Measurements from ENCODE around the gene UIMC1.

Gene UIMC1

DNA sequence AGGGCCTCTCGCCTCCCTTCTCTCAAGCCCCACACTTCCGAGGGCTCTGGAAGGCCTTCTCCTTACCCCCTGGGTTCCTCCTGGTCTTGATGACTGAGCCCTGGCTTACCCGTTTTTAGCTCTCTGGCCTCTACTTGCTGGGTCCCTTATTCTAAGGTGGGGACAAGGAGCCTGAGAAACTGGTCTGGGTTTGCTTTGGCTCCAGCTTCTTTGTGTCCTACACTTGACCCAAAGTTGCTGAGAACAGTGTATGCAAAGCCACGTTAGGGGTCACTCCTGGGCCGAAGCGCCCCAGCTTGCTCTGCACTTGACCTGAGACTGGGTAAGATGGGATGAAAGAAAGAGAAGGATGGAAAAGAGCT is 16.7 kb upstream of the UIMC1 start:
- no peak for TF ChIP-seq GATA2 (IDR thresholded peaks at IDR 0.05; ENCODE audit: low read depth, low read length)
- no peak for TF ChIP-seq GATA3 (IDR thresholded peaks at IDR 0.05; ENCODE audit: low read depth, low read length)

DNA sequence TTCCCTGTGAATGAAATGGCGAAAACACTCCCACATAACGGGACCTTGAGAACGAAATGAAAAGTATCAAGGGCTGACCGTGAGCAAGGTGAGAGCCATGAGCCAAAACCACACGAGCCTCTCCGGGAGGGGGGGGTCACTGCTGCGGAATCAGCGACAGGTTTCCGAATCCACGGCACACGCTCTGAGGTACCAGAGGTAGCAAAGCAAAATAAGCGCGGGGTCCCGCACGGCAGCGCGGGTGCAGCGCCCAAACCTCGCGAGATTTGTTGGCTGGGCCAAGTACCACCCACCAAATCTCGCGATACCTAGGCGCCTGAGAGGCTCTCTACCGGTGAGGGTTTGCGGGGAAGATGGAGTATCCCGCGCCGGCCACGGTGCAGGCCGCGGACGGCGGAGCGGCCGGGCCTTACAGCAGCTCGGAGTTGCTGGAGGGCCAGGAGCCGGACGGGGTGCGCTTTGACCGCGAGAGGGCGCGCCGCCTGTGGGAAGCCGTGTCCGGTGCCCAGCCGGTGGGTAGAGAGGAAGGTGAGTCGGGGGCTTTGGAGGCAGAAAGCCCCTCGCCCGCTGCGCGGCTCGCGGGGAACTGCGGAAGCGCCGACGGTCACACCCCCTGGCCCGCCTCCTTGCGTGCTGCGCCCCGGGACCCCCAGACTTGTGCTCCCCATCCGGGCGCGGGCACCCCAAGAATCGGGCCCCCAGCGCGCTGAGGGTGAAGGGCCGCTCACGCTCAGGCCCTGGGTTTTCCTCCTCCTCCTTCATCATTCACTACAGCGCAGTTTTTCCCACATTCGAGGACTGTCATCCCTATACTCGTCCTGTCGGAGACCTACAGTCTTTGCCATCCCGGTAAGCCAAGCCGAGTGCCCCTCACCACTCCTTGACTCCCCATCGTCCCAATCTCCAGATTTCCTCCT is 16.1 kb upstream of the UIMC1 start, which contains the start of gene ZNF346:
TSS of gene ZNF346 (plus strand) at position 311 of the 917 bp plus-strand sequence. CDS start at position 354, 43 bp downstream.
- TF ChIP-seq GATA3 (IDR thresholded peaks at IDR 0.05; ENCODE audit: low read depth, low read length) (no peak), GATA2 (IDR thresholded peaks at IDR 0.05; ENCODE audit: low read depth, low read length) (no peak)

DNA sequence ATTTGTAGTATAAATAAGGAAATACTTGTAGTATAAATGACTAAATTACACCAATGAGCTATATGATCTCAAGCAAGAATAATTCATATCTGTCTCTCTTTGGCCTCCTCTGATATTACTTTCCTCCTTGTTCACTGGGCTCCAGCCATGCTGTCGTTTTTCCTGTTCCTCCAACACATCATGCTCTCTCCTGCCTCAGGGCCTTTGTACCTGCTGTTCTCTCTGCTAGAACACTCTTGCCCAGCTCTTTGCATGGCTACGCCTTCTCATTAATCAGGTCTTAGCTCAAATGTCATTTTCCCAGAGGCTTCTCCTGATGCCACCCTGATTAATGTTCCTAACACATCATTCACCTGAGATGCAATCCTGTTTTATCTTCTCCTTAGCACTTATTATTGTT is 13.5 kb upstream of the UIMC1 start:
- no peak for TF ChIP-seq GATA3 (IDR thresholded peaks at IDR 0.05; ENCODE audit: low read depth, low read length)
- TF ChIP-seq GATA2 (IDR thresholded peaks at IDR 0.05; ENCODE audit: low read depth, low read length): no peak

DNA sequence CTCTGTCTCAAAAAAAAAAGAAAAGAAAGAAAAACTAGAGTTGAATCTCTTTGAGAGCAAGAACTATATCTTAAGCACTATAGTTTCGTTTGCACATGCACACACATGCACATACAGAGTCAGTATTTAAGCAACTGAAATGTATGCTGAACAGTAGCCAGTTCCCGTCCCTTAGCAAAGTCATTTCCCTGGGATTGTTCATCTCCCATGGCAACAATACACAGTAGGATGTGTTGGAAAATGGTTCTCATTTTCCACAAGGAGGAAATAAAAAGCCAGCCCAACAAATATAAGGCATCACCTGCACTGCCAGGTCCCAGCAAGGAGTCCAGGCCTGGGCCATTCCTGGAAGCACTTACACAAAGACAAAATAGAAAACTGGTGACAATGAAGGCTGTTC is 11.8 kb upstream of the UIMC1 start:
- TF ChIP-seq GATA2 (IDR thresholded peaks at IDR 0.05; ENCODE audit: low read depth, low read length) (no peak), GATA3 (IDR thresholded peaks at IDR 0.05; ENCODE audit: low read depth, low read length) (no peak)

DNA sequence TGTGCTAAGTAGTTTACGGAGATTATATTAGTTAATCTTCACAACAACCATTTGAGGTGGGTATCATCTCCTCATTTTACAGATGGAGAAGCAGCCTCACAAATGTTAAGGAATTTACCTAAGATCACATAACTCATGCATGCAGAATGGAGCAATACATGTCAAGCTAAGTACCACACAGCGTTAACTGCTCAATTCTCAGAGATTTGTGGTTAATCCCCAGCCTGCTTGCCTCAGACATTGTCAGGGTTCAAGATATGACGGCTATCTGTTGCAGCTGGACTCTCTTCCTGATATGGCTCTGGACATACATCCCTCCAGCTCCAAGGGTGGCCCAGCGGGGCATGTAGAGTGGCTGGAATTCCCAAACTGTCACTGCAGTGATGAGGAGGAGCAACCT is 8.6 kb upstream of the UIMC1 start:
- TF ChIP-seq GATA3 (IDR thresholded peaks at IDR 0.05; ENCODE audit: low read depth, low read length): no peak
- no peak for TF ChIP-seq GATA2 (IDR thresholded peaks at IDR 0.05; ENCODE audit: low read depth, low read length)

DNA sequence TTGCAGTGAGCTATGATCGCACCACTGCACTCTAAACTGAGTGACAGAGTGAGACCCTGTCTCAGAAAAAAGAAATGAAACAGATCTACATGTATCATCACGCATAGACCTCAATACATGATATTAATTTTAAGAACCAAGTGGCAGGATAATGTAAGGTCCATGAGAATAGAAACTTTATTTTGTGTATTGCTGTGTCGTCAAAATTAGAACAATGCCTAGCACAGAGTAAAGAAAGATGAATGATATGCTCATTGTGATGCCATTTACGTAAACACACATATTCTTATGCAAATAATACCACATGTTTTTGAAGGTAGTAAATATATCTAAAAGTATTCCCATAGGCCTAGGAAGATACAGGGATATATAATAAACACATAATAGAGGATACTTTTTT is 3.6 kb upstream of the UIMC1 start:
- TF ChIP-seq GATA2 (IDR thresholded peaks at IDR 0.05; ENCODE audit: low read depth, low read length): no peak

DNA sequence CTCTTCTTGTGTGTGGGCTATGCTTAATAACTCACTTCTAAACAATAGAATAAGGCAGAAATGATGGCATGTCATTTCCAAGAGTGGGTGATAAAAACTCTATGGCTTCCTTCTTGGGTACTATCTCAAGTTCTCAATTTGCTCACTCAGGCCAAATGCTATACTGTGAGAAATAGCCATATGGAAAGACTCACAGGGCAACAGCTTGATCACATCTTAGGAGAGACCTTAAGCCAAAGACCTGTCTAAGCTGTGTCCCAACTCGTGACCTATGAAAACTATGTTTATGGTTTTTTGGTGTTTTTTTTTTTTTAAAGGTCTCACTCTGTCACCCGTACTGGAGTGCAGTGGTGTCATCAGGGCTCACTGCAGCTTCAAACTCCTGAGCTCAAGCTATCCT is 2.1 kb upstream of the UIMC1 start:
- TF ChIP-seq GATA3 (IDR thresholded peaks at IDR 0.05; ENCODE audit: low read depth, low read length): no peak
- TF ChIP-seq GATA2 (IDR thresholded peaks at IDR 0.05; ENCODE audit: low read depth, low read length): no peak

DNA sequence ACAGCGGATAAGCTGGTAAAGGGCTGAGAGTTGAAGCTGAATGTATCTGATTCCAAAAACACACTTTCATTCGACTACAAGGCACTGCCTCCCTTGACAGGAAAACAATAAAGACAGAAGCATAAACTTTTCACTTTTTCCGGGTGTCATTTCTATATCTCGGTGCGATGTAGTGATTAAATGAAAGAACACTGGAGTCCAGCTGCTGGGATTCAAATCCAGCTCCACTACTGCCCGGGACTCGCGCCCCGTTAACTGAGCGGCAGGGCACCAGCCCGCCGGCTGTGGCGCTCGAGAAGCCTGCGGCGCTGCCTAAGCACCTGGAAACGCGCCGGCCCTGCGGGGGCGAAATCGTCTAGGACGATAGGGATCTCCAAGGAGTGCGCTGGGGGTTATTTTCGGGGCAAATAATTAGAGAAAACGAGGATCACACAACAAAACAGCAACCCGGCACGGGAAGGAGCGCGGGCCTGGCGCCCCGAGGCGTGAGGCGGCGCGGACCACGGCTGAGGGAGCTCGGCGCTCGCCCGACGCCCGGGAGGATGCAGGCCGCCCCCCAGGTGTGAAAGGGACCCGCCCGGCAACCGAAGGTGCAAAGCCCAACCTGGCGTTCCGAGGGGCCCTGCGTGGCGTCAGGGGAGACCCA is 837 bp downstream of the UIMC1 start:
- TF ChIP-seq GATA2 (IDR thresholded peaks at IDR 0.05; ENCODE audit: low read depth, low read length): peak; percentile 71
- no peak for TF ChIP-seq GATA3 (IDR thresholded peaks at IDR 0.05; ENCODE audit: low read depth, low read length)

DNA sequence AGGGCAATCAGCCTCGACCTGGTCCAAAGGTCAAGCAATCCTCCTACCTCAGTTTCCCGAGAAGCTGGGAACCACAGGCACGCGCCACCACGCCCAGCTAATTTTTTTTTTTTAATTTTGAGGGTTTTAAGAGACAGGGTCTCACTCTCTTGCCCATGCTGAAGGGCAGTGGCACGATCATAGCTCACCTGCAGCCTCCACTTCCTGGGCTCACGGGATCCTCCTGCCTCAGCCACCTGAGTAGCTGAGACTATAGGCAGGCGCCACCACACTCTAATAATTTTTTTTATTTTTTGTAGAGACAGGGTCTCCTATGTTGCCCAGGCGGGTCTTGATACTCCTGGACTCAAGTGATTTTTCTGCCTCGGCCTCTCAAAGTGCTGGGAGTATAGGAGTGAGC is 1.6 kb downstream of the UIMC1 start:
- TF ChIP-seq GATA3 (IDR thresholded peaks at IDR 0.05; ENCODE audit: low read depth, low read length) (no peak), GATA2 (IDR thresholded peaks at IDR 0.05; ENCODE audit: low read depth, low read length) (no peak)

DNA sequence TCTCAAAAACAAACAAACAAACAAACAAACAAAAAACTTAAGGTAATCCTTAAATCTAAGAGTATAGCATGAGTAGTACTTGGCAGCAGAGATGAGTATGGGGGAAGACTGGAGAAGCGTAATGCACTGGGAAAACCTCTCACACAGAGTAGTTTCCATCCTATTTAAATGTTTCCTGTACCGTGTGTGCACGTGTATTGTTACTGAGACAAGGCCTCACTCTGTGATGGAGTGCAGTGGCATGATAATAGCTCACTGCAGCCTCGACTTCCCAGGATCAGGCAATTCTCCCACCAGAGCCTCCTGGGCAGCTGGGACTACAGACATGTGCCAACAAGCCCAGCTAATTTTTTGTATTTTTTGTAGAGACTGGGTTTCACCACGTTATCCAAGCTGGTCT is 2.9 kb downstream of the UIMC1 start:
- TF ChIP-seq GATA2 (IDR thresholded peaks at IDR 0.05; ENCODE audit: low read depth, low read length) (no peak), GATA3 (IDR thresholded peaks at IDR 0.05; ENCODE audit: low read depth, low read length) (no peak)

DNA sequence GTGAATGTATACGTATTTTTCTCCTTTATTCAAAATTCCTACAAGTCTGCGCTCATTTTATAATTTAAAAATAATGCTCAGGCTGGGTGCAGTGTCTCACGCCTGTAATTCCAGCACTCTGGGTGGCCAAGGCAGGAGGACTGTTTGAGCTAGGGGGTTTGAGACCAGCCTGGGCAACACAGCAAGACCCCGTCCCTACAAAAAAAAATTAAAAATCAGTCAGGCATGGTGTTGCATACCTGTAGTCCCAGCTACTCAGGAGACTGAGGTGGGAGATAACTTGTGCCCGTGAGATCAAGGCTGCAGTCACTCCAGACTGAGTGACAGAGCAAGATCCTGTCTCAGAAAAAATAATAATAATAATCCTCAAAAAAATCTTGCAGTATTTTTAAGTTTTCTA is 7.8 kb downstream of the UIMC1 start:
- no peak for TF ChIP-seq GATA3 (IDR thresholded peaks at IDR 0.05; ENCODE audit: low read depth, low read length)

DNA sequence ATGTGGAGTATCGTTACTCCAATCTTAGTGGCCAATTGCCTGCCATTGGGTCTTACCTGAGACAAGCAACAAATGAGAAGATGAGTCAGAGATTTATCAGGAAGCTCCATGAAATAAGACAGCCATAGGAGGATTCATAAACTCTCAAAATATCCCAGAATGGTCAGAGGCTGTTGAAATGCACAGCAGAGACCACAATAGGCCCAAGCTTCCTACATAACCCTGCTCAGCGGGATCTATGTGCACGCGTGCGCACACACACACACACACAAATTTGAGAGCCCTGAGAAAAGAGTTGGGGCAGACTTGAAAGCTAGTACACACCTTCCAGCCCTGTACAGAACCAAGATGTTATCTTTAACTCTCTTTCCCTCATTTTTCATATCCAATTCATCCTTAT is 9.8 kb downstream of the UIMC1 start:
- TF ChIP-seq GATA2 (IDR thresholded peaks at IDR 0.05; ENCODE audit: low read depth, low read length): no peak
- TF ChIP-seq GATA3 (IDR thresholded peaks at IDR 0.05; ENCODE audit: low read depth, low read length): no peak

DNA sequence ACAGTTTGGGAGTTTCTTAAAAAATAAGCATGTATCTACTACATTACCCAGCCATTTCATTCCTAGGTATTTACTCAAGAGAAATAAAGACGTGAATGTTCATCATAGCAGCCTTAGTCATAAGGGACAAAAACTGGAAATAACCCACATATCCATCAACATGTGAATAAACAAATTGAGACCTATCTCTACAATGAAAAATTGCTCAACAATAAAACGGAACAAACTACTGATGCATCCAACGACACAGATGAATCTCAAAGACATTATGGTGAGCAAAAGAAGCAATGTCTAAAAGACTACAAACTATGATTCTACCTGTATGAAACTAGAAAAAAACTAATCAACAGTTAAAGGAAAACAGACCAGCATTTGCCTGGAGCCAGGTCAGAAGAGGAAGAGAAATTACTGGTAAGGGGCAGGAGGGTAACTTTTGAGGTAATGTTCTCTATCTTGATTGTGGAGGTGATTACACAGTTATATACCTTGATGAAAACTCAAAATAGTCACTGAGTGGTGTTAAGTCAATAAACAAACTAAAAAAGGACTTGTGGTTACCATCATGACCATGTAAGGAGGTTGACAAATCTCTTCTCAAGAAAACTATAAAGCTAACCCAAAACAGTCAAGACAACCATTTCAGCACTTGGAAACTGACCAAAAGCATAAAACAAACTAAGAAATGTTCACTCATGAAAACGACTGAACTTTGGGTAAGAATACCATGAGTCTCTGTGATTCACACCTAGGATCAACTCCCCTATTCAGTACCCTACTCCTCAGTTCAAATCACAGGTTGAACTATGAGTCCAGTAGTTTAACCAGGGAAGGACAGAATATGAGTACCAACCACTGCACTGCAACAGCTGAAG is 10.4 kb downstream of the UIMC1 start:
- no peak for TF ChIP-seq GATA2 (IDR thresholded peaks at IDR 0.05; ENCODE audit: low read depth, low read length)
- TF ChIP-seq GATA3 (IDR thresholded peaks at IDR 0.05; ENCODE audit: low read depth, low read length): no peak

DNA sequence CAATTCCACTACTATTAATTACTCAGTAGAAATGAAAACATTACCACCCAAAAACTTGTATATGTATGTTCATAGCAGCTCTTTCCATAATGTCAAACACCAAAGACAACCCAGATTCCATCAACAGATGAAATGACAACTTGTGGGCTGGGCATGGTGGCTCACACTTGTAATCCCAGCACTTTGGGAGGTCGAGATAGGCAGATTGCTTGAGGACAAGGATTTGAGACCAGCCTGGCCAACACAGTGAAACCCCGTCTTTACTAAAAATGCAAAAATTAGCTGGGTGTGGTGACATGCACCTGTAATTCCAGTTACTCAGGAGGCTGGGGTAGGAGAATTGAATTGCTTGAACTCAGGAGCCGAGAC is 11.5 kb downstream of the UIMC1 start:
- TF ChIP-seq GATA3 (IDR thresholded peaks at IDR 0.05; ENCODE audit: low read depth, low read length): no peak
- no peak for TF ChIP-seq GATA2 (IDR thresholded peaks at IDR 0.05; ENCODE audit: low read depth, low read length)
